Adrenal gland (tissue), 5 donors: ENCODE data around the gene GPR35.

ENCODE experiments used
- CTCF ChIP-seq, 6 experiments: fragments of 450-650 bp in 4 of 6; fragments of 200-600 bp in 2 of 6; sonication (generic) in 1 of 6; IDR thresholded peaks; 1 replicate in 5 of 6; 2 replicates in 1 of 6; pipeline versions ENCODE4 v1.5.1 to v1.8.0; 2016 to 2021; ENCODE audit warnings: antibody characterized with exemption in 6 of 6, mild to moderate bottlenecking in 2 of 6, moderate library complexity in 1 of 6
- POLR2A ChIP-seq, 2 donors: fragments of 450-650 bp; IDR thresholded peaks; one replicate each; pipeline ENCODE4 v1.6.1; 2017; ENCODE audit warnings: antibody characterized with exemption in 2 of 2, mild to moderate bottlenecking in 2 of 2, moderate library complexity in 1 of 2
- donor health status: DM: no; HTN: no; CAD: no.

DNA sequence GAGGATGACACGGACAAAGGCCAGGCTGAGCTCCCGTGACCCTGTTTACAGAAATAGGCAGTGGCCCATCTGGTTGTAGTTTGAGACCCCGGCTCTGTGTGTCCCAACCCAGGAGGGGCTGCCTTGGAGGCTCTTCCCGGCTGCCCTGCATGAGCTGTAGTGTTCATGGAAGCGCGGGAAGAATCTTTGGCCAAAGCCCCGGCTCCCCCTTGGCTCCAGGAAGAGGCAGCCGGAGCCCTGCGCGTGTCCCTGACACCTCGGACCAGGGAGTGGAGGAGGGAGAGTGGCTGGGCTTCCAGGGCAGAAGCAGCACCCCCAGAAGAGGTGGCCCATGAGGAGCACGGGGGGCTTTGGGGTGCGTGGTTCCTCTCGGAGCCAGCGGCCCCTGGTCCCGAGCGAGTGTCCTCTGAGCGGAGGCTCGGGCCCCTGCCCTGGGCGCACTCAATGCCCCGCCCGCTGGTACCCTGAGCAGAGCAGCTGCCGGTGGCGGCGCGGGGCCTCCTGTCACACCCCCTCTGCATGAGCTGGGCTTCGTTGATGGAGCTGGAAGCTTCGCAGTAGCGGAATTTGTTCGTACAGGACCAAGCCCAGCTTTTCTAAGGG, 21.7 kb downstream of the GPR35 start:
- no peak for TF ChIP-seq CTCF (IDR thresholded peaks at IDR 0.05)
- no peak for TF ChIP-seq POLR2A (IDR thresholded peaks at IDR 0.05)
